GM18499 (cell line): Measurements from ENCODE around the gene GCNT1.
"Not testable (repeated sequence)": the region's sequence is repeated elsewhere in the genome, so short reads cannot be mapped to it uniquely, and the experiment has no call there.

Source experiments
- ATAC-seq: cut with Tn5 transposase; IDR thresholded peaks from one replicate; pipeline ENCODE4 v1.9.1; 2021; ENCODE audit warnings: moderate number of reproducible peaks; ENCODE audit not compliant: insufficient read depth, unreplicated experiment

GCNT1 gene

GRCh38 chr9:76441551-76442322, 17.2 kb upstream of the GCNT1 start:
- peak; percentile 37 for ATAC-seq

DNA sequence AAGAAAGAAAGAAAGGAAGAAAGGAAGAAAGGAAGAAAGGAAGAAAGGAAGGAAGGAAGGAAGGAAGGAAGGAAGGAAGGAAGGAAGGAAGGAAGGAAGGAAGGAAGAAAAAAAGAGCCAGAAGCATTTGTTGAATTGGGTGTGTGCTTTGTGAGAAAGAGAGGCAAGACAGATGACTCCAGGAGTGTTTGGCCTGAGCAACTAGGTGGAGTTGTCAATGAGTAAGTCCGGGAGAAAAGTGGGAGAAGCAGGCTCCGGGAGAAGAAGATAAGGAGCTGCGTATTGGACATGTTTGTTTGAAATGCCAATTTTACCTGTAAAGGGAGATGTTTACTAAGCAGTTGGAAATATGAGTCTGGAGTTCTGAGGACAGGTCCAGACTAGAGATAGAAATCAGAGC, 15.1 kb upstream of the GCNT1 start:
- ATAC-seq = no peak

DNA sequence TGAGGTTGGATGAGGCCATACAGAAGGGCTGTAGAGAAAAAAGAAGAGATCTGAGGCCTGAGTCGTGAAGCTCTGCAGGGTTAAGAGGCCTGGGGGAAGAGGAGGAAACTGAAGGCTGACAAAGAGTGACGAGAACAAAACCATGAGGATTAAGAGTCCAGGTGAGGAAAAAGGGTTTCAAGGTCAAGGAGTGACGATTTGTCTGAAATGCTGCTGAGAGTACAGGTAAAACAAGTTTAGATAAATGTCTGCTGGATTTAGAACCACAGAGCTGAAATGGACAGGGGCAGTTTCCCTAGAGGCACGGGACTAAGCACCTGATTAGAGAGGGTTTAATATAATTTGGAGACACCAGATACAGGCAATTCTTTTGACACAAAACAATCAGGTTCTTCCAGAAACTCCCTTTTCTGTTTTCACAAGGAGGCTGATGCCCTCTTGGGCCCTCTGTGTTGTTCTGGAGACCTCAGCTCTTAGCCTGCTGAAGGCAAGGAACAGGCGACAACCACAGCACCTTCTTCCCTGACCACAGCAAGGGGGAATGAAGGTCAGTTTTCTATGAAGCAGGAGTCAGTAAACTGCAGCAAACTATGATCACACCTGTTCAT, 14.6 kb upstream of the GCNT1 start:
- ATAC-seq = no peak

GRCh38 chr9:76445976-76446375, 13.0 kb upstream of the GCNT1 start:
- ATAC-seq = no peak

DNA sequence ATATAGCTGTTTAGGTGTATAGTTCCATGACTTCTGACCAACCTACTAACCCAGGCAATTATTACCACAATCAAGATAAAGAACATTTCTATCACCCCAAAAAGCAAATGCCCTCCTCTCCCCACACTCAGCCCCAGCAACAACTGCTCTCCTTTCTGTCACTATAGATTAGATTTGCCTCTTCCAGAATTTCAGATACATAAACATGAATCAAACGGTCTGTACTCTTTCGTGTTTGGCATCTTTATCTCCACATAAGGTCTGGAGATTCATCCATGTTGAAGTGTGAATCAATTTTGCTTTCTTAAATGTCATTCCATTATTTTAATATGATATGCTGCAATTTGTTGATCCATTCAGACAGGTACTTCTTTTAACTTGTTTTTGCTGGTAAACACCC, 10.5 kb upstream of the GCNT1 start:
- ATAC-seq = no peak

DNA sequence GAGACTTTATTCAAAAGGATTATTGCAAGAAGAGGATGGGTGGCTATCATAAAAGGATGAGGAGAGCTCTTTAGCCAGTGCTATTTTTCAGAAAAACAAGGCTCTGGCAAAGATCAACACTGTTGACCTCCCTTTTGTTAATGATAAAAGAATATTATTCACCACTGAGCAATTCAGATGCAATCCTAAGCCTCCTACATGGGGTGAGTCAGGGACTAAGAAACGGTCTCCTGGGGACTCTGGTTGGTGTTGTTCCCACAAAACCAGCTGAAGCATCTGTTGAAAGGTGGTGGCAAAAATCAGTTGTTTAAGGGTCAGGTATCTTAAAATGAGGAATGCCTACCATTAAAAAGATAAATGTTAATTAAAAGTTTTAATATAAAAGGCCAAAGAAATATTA, 7.7 kb upstream of the GCNT1 start:
- ATAC-seq = no peak

- ATAC-seq = no peak
These were observed 6.1 kb upstream of the GCNT1 start for GRCh38 chr9:76452839-76453238.

- no peak for ATAC-seq
These were observed 5.2 kb upstream of the GCNT1 start for GRCh38 chr9:76453785-76454184.

DNA sequence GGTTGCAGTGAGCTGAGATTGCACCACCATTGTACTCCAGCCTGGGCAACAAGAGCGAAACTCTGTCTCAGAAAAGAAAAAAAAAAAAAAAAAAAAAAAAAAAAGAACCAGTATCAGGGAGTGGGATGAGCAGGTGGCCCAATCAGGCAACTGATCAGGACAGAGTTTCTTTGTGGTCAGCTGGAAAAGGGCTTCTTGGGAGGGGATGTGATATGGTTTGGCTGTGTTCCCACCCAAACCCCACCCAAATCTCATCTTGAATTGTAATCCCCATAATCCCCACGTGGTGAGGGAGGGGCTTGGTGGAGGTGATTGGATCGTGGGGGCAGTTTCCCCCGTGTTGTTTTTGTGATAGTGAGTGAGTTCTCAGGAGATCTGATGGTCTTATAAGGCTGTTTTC, 4.7 kb upstream of the GCNT1 start:
- ATAC-seq = no peak

GRCh38 chr9:76456202-76456926, 2.6 kb upstream of the GCNT1 start:
- ATAC-seq = no peak

DNA sequence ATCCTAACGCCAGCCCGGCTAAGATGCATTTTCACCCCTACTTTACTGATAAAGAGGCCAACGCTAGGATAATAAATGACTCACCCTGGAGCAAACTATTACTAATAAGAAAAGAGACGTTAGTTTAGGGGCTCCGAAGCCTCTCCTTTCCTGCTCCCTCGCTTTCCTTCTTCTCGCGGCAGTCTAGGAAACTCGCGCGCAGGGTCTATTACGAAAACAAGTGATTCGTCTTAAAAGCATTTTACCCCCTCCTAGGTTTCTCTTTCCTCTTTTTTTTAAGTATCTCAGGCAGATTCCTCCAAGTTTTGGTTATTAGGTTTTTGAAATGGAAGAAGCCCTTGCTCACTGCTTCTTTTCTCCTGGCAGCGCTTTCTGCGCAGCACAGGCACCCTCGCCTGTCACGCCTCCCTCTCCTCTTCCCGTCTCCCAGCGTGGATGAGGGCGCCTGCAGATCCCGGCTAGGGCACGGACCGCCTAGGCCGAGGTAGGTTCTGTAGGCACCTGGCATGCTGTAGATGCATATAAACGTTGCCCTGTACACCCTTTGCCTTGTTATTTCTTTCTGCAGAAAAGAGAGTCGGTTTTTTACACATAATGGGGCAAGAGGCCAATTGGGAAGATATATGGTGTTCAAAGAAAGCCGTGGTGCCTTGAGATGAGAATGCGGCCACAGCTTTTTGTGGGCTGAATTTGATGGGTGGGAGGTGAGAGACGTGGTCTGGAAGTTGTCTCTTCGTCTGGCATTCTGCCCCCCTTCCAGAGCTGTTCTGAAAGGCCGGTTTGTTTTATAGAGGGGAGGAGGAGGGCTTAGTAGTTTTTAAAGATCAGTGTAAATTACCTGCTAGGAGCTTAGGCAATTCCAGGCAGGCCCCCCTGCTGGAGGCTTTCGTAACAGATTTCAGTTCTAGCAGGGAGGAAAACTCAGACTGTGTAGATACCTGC, 983 bp downstream of the GCNT1 start:
- ATAC-seq = no peak

- no peak for ATAC-seq
These were observed 3.1 kb downstream of the GCNT1 start for GRCh38 chr9:76462126-76462525.

GRCh38 chr9:76463211-76463610, 4.2 kb downstream of the GCNT1 start:
- ATAC-seq = peak; percentile 37

DNA sequence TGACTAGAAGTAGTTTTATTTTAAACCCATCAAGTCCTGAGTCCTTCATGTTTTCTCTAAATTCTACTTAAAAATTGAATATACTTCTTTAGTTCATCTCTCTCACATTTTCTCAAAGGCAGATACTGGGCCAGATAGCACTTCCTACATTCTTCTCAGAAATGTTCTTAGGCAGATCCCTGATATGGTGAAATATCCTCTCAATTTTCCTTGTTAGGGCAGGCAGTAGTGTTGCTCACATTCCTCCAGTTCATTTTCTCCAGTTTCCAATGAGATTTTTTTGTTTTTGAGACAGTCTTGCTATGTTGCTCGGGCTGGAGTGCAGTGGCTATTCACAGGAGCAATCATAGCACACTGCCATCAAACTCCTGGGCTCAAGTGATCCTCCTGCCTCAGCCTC, 5.7 kb downstream of the GCNT1 start:
- ATAC-seq = no peak

GRCh38 chr9:76465442-76466298, 6.7 kb downstream of the GCNT1 start:
- no peak for ATAC-seq

- no peak for ATAC-seq
These were observed 7.3 kb downstream of the GCNT1 start for GRCh38 chr9:76466299-76466605.

GRCh38 chr9:76474419-76474818, 15.4 kb downstream of the GCNT1 start:
- no peak for ATAC-seq

DNA sequence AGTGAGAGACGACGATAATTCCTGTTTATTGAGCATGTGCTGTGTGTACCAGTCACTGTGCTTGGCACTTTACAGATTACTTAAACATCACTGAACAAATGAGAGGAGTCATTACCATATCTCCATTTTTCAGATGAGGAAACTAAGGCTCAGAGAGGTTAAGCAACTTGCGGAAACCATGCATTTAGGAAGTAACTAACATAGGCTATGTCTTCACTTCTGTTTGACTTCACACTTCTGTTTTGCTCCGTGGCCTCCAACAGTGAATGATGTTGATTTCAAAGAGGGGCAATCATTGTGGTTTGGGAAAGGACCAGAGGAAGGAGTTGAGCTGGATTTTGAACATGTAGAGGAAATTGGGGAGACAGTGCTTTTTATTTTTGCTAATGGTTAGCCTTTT, 16.7 kb downstream of the GCNT1 start:
- ATAC-seq = no peak

DNA sequence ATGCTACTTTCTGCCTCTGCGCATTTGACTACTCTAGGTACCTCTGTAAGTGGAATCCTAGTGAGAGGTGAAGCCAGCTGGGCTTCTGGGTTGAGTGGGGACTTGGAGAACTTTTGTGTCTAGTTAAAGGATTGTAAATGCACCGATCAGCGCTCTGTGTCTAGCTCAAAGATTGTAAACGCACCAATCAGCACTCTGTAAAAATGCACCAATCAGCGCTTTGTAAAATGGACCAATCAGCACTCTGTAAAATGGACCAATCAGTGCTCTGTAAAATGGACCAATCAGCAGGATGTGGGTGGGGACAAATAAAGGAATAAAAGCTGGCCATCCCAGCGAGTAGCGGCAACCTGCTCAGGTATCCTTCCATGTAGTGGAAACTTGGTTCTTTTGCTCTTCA, 18.8 kb downstream of the GCNT1 start:
- not testable (repeated sequence) for ATAC-seq

- ATAC-seq = no peak
These were observed 19.2 kb downstream of the GCNT1 start for GRCh38 chr9:76478226-76478625.
